Activated CD4-positive, alpha-beta T cell treated with anti-CD3 and anti-CD28 coated beads, Interleukin-2, amount 50 U/mL, for 1 hour (primary cell): ENCODE results near the gene OLFML2A.

Experiments used
- DNase-seq: peaks from one replicate; pipeline ENCODE4 v3.0.0-alpha.2; 2020

OLFML2A gene

GRCh38 chr9:124800306-124801259 is 23.6 kb downstream of the OLFML2A start:
- DNase-seq, result no peak

- no peak for DNase-seq
Measured at GRCh38 chr9:124801356-124801755, 24.4 kb downstream of the OLFML2A start.

GRCh38 chr9:124802426-124802825 is 25.5 kb downstream of the OLFML2A start:
- no peak for DNase-seq

- DNase-seq, result no peak
Measured at GRCh38 chr9:124803911-124804310, 27.0 kb downstream of the OLFML2A start.

DNA sequence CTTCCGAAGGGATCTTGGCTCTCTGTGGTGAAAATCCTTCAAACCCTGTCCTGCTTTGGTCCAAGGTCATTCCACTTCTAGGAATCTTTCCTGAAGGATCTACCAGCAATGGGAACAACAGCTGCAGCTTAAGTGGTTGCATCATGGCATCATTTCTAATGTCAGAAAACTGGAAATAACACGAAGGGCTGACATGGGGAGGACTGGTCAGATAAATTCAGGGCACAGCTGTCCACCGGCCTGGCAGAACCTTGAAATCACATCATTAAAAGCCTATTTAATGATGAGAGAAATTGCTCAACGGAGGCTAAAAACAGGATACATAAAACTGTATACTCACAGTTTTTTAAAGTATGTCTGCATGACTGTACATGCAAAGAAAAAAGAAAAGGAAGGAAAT is 28.3 kb downstream of the OLFML2A start:
- no peak for DNase-seq

DNA sequence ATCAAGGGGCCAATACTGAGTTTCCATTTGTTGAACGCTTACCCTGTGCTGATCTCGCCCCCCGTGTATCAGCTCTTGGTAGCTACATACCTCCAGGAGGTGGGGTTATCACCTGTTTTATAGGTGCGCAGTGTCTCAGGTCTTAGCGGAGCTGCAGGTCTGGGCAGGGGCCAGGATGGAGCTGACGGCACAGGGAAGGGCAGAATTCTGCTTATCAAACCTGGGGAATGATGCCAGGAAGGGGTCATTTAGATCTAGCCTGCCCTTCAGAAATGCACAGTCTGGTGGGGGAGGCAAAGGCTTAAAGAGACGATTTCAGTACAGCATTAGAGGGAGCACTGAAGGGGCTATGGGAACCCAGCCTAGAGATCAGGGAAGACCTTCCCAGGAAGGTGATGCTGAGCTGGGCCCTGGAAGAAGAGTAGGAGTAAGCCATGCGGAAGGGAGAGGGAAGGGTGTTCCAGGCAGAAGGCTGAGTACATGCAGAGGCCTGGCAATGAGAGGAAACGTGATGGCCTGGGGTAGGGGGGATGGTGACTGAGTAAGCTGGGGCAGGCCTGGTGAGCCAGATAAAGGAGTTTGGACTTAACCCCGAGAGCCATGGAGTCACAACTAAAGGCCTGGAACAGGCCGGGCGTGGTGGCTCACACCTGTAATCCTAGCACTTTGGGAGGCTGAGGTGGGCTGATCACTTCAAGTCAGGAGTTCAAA is 31.5 kb downstream of the OLFML2A start:
- DNase-seq, result no peak

DNA sequence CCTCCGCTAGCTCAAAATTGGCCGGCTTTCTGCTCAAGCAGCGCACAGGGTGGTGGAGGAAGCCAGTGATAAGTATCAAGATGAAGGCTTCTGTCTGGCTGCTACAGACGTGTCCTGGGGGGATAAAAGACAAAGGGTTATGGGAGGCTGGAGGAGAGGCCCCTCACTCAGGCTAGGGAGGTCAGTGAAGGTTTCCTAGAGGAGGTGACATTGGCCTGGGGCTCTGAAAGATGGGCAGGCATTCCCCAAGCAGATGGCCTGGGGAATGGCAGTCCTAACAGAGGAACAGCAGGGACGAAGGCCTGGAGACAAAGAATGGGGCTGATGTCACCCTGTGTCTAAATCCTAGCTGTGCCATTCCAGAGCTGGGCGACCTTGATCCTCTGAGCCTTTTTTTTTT is 32.3 kb downstream of the OLFML2A start:
- DNase-seq, result no peak

- DNase-seq, result no peak
Measured at GRCh38 chr9:124809741-124810500, 33.0 kb downstream of the OLFML2A start.

GRCh38 chr9:124810663-124811355 is 33.9 kb downstream of the OLFML2A start:
- DNase-seq, result no peak

GRCh38 chr9:124812441-124812876 is 35.5 kb downstream of the OLFML2A start:
- no peak for DNase-seq

GRCh38 chr9:124813041-124813440 is 36.1 kb downstream of the OLFML2A start:
- no peak for DNase-seq

GRCh38 chr9:124813501-124814163 is 36.7 kb downstream of the OLFML2A start:
- DNase-seq, result no peak

- no peak for DNase-seq
Measured at GRCh38 chr9:124814164-124814535, 37.2 kb downstream of the OLFML2A start.

GRCh38 chr9:124815601-124816000 is 38.7 kb downstream of the OLFML2A start:
- no peak for DNase-seq

DNA sequence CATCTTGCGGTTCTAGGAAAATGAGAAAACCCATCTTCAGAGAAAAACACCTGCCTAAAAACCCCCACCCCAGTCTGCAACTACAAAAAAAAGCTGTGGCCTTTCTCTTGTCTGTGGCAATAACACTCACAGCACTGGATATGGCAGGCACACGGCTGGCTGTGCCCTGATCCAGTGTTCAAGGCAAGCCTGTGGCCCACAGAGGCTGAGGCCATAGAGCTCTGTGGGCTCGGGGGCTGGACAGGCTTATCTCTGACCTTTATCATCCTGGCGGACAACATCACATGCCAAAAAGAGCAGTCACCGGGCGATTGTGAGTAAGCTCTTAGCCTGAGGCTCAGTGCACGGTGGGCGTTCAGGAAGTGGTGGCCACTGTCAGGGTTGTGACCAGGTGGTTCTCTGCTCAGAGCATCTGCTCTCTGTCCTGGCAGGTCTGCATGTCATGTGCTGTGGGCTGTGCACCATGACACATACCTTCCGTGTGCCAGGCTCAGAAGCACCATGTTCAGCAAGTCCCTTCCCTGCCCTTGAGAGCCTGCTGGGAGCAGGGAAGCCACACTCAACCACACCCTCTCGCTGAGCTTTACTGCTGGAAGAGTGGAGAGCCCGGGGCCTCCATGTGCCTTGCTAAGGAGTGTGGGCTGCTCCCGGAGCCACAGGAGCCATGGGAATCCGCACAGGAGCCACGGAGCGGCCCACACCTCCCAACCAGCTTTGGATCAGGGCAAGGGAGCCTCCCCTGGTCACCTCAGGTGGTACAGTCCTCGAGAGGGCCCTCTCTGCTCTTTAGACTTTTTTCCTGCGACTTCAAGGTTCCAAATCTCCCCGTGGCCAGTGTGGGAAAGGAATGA is 41.7 kb downstream of the OLFML2A start:
- DNase-seq, result no peak

GRCh38 chr9:124820698-124821623 is 44.0 kb downstream of the OLFML2A start:
- DNase-seq, result no peak

GRCh38 chr9:124828489-124829333 is 51.8 kb downstream of the OLFML2A start:
- no peak for DNase-seq

DNA sequence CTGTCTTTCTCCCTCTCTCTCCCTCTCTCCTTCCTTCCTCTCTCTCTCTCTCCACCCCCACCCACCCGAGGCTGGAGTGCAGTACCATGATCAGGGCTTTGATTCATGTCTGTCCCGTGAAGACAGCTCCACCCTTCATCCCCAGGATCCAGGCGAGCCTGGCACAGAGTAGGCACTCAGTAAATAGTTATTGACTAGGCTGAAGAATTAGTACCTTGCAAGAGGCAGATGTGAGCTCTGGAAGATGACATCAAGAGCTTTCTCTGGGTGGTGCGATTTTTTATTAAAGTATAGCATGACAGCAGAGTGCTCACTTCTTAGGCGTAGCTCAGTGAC is 52.4 kb downstream of the OLFML2A start:
- DNase-seq, result no peak

DNA sequence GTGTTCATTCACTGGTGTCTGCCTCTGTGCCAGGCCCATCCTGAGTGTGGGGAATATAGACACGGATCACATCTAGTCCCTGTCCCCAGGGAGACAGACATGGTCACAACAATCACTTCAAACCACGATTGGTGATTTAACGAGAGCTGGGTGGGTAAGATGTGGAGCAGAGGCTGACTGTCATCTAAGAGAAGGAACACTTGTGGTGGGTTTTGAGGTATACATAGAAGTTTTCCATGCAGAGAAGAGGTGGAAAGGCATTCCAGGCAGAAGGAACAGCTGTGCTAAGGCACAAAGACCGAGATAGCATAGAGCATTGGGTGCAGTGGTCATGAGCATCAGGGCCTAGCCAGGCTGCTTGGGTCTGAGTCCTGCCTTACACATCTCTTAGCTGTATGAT is 53.7 kb downstream of the OLFML2A start:
- no peak for DNase-seq
